ENCODE results near the gene KRTAP19-8.

Gene KRTAP19-8

GRCh38 chr21:31072533-31072932 lies 34.3 kb upstream of the KRTAP19-8 start:
- no peak for DNase-seq (ENCODE audit: low spot score)
- TF ChIP-seq, protein P1, sequence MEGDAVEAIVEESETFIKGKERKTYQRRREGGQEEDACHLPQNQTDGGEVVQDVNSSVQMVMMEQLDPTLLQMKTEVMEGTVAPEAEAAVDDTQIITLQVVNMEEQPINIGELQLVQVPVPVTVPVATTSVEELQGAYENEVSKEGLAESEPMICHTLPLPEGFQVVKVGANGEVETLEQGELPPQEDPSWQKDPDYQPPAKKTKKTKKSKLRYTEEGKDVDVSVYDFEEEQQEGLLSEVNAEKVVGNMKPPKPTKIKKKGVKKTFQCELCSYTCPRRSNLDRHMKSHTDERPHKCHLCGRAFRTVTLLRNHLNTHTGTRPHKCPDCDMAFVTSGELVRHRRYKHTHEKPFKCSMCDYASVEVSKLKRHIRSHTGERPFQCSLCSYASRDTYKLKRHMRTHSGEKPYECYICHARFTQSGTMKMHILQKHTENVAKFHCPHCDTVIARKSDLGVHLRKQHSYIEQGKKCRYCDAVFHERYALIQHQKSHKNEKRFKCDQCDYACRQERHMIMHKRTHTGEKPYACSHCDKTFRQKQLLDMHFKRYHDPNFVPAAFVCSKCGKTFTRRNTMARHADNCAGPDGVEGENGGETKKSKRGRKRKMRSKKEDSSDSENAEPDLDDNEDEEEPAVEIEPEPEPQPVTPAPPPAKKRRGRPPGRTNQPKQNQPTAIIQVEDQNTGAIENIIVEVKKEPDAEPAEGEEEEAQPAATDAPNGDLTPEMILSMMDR (IDR thresholded peaks at IDR 0.05; ENCODE audit: extremely low read depth, insufficient read depth, missing control alignments): no peak
- in situ Hi-C loops (cut with MboI; ENCODE audit: low pct_unique_long_range_greater_than_20kb, low sequenced_read_pairs, unreplicated experiment): no loop called here

- in situ Hi-C loops (cut with MboI; ENCODE audit: low pct_unique_long_range_greater_than_20kb, low sequenced_read_pairs, unreplicated experiment): no loop called here
- TF ChIP-seq, protein P1 (IDR thresholded peaks at IDR 0.05; ENCODE audit: extremely low read depth, insufficient read depth, missing control alignments): no peak
- no peak for DNase-seq (ENCODE audit: low spot score)
Measured at GRCh38 chr21:31064803-31065202, 26.5 kb upstream of the KRTAP19-8 start.

DNA sequence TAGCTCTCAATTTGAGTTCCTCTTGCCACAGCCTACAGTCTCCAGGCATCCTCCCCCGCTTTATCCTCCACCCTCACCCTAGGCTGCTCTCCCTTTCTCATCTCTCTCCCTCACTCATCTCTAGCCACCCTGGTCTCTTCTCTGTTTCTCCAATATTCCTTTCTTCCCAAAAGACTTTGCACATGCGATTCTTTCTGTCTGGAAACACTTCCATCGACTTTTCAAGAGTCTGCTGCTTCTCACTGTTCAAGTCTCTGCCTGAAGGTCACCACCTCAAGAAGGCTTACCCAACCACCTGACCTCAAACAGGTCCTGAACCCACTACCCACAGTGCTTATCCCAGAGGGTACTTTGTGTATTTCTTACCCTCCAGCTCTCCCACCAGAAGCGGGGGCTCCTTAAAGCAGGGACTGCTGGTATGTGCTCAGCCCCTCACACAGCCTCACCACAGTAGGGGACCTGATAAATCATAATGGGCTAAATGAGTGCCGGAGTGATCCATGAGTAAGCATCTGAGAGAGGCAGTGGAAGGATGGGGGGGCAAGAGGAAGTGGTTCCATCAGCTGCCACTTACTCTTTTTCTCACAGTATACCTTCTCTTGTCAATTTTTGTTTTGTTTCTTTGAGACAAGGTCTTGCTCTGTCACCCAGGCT lies 14.3 kb upstream of the KRTAP19-8 start:
- TF ChIP-seq, protein P1 (IDR thresholded peaks at IDR 0.05; ENCODE audit: extremely low read depth, insufficient read depth, missing control alignments): no peak
- DNase-seq (ENCODE audit: low spot score): no peak
- in situ Hi-C loops (cut with MboI; ENCODE audit: low pct_unique_long_range_greater_than_20kb, low sequenced_read_pairs, unreplicated experiment): no loop called here

GRCh38 chr21:31050577-31051157 lies 12.4 kb upstream of the KRTAP19-8 start:
- TF ChIP-seq, protein P1 (IDR thresholded peaks at IDR 0.05; ENCODE audit: extremely low read depth, insufficient read depth, missing control alignments): no peak
- in situ Hi-C loops (cut with MboI; ENCODE audit: low pct_unique_long_range_greater_than_20kb, low sequenced_read_pairs, unreplicated experiment): no loop called here
- no peak for DNase-seq (ENCODE audit: low spot score)

DNA sequence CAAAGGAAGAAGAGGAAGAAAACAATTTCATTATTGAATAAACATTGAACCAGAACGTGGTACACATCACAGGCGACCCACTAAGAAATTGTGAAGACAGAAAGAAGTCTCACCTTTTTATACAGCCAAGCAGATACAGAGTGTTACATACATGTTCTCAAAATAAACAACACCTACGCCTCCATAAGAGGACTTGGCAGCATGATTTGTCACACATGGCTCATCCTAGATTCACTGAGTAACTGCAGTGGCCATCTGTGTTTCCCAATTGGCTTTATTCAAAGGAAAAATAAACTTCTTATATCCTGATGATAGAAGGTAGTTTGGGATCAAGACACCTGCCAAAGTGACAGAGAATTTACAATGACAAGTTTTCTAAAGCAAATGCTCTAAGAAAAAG lies 7.6 kb upstream of the KRTAP19-8 start:
- no peak for DNase-seq (ENCODE audit: low spot score)
- TF ChIP-seq, protein P1 (IDR thresholded peaks at IDR 0.05; ENCODE audit: extremely low read depth, insufficient read depth, missing control alignments): no peak

GRCh38 chr21:31043471-31043870 lies 5.2 kb upstream of the KRTAP19-8 start:
- no peak for DNase-seq (ENCODE audit: low spot score)
- in situ Hi-C loops (cut with MboI; ENCODE audit: low pct_unique_long_range_greater_than_20kb, low sequenced_read_pairs, unreplicated experiment): no loop called here
- TF ChIP-seq, protein P1 (IDR thresholded peaks at IDR 0.05; ENCODE audit: extremely low read depth, insufficient read depth, missing control alignments): no peak

More for the DNA sequence above, 7.6 kb upstream of the KRTAP19-8 start:
- in situ Hi-C loops (cut with MboI; ENCODE audit: low pct_unique_long_range_greater_than_20kb, low sequenced_read_pairs, unreplicated experiment): no loop called here
